ENCODE results near the gene XPNPEP3.
"Not testable (repeated sequence)": the region's sequence is repeated elsewhere in the genome, so short reads cannot be mapped to it uniquely, and the experiment has no call there.

The XPNPEP3 gene

GRCh38 chr22:40844951-40845350 lies 12.0 kb upstream of the XPNPEP3 start:
- TF ChIP-seq CTCF (IDR thresholded peaks at IDR 0.05; ENCODE audit: low read depth, low read length, missing control alignments) = no peak
- DNase-seq (ENCODE audit: low read depth) = no peak

GRCh38 chr22:40845816-40846215 lies 11.1 kb upstream of the XPNPEP3 start:
- H3K4me3 ChIP-seq (ENCODE audit: low read depth, low read length); DNase-seq (ENCODE audit: low read depth): not testable (repeated sequence)

More at GRCh38 chr22:40844951-40845350, 12.0 kb upstream of the XPNPEP3 start:
- no peak overlapping the region for H3K4me3 ChIP-seq (ENCODE audit: low read depth, low read length)

GRCh38 chr22:40853333-40853732 lies 3.6 kb upstream of the XPNPEP3 start:
- no peak for DNase-seq (ENCODE audit: low read depth)
- no peak overlapping the region for H3K4me3 ChIP-seq (ENCODE audit: low read depth, low read length)
- no peak for TF ChIP-seq CTCF (IDR thresholded peaks at IDR 0.05; ENCODE audit: low read depth, low read length, missing control alignments)

- no peak for TF ChIP-seq CTCF (IDR thresholded peaks at IDR 0.05; ENCODE audit: low read depth, low read length, missing control alignments)
- no peak for DNase-seq (ENCODE audit: low read depth)
- H3K4me3 ChIP-seq (ENCODE audit: low read depth, low read length) = no peak overlapping the region; the same call in 1 of the 2 replicates
Observed at GRCh38 chr22:40853961-40854360, 3.0 kb upstream of the XPNPEP3 start.

GRCh38 chr22:40855071-40855978 lies 1.6 kb upstream of the XPNPEP3 start:
- peak overlapping the region; percentile 73 for H3K4me3 ChIP-seq (ENCODE audit: low read depth, low read length)
- no peak for DNase-seq (ENCODE audit: low read depth)
- no peak for TF ChIP-seq CTCF (IDR thresholded peaks at IDR 0.05; ENCODE audit: low read depth, low read length, missing control alignments)

- no peak for DNase-seq (ENCODE audit: low read depth)
- peak overlapping the region; percentile 73 for H3K4me3 ChIP-seq (ENCODE audit: low read depth, low read length)
Observed at GRCh38 chr22:40855979-40856512, 902 bp upstream of the XPNPEP3 start.

More at GRCh38 chr22:40855979-40856512, 902 bp upstream of the XPNPEP3 start:
- TF ChIP-seq CTCF (IDR thresholded peaks at IDR 0.05; ENCODE audit: low read depth, low read length, missing control alignments) = no peak

Measured in GM12864 (cell line).